ENCODE measurements around the gene CXCL12.

Gene CXCL12

DNA sequence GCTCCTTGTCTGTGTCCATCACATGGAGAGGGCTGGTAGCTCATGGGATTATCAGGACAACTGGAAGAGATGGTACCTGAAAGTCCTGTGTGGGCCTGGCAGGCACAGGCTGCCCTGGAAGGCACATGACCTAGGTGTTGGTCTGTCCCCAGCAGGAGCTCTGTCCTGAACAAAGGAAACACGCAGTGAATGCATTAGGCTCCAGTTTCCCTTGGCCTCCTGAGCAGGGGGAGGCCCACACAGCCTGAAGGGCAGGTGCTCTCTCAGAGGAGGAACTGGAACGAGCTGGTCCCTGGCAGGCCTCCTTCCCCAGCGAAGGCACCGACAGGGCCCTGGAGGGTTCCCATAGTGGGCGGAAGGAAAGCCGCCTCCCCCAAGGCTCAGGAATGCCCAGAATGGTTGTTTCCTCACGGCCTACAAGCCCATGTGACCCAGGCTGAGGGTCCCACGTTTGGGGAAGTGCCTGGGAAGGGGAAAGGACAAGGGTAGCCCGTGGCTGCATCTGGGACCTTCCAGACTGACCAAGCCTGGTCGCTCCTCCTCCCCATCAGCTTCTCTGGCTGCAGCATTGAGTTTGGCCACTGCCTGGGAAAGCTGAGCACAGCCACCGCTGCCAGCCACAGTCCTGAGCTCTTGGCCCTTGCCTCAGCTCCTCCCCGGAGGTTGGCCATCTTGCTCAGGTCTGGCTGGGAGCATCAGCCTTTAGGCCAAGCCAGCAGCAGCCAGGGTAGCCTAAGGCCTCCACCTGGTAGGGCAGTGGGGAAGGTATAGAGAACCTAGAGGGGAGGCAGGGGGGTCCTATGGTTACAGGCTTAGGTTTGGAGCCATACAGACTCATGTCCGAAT lies 21.8 kb downstream of the CXCL12 start:
- DNase-seq, result no peak

DNA sequence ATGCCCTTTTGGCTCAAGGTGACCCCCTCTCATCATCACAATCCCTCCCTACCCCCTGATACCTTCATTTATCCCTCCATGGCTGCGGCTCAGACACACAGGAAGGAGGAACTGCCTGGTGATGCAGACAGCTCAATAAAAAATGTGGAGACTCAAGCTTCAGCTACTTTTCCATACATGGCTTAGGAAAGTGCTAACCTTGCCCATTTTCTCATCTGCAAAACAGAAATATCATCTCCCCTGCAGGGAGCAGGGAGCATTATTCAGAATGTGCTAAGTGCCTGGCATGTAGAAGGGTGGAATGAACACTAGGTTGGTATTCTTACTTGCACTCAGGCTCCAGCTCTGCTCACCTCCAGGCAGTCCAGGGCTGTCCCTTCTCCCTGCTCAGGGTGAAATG lies 23.8 kb downstream of the CXCL12 start:
- no peak for DNase-seq

DNA sequence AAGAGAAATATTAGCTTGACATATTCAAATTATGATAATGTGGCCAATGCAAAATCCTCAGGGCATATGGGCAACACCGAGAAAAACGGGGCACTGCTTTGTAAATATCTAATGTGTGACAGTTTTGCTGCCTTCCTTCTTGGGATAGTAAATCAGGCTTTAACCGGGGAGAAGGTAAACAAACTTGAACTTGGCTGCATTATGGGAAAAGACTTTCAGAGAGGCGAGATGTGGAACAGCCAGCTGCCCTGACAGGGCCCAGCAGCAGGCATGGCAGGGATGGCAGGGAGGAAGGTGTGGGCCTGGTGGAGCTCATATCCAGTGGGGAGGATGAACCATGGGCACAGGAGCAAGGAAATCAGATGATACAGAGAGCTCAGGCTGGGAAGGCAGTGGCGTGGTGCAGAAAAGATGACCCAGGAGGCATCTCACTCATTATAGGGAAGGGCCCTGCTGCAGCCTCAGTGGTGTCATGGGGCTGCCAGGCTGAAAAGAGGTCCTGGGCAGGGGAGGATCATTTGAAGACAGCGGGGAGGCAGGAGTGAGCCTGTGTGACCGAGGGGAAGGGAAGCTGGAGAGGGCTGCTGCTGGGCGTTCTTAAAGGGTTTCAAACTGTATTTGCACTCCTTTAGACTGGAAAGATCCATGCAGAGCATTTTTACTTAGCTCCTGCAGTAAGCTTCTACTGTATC lies 26.7 kb downstream of the CXCL12 start:
- no peak for DNase-seq

DNA sequence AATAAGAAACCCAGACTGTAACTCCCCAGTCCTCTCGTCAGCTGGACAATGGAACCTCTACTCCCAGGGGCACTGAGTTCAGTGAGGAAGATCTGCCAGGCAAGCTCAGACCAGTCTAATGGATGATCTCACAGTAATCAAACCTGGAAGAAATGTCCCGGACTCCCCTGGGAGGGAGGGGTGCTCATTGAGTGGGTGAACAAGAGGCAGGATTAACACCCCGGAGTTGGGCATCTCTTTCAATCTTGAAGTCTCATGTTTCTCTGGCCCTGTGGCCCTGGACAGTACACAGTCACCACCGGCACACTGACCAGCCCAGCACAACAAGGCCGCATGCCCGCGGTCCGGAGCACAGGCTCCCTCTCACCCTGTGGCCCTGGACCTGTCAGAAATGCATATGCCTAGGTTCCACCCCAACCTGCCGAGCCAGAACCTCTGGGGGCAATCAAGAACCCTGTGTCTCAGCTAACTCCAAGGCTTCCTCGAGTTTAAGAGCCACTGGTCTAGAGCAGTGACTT lies 27.8 kb downstream of the CXCL12 start:
- no peak for DNase-seq

DNA sequence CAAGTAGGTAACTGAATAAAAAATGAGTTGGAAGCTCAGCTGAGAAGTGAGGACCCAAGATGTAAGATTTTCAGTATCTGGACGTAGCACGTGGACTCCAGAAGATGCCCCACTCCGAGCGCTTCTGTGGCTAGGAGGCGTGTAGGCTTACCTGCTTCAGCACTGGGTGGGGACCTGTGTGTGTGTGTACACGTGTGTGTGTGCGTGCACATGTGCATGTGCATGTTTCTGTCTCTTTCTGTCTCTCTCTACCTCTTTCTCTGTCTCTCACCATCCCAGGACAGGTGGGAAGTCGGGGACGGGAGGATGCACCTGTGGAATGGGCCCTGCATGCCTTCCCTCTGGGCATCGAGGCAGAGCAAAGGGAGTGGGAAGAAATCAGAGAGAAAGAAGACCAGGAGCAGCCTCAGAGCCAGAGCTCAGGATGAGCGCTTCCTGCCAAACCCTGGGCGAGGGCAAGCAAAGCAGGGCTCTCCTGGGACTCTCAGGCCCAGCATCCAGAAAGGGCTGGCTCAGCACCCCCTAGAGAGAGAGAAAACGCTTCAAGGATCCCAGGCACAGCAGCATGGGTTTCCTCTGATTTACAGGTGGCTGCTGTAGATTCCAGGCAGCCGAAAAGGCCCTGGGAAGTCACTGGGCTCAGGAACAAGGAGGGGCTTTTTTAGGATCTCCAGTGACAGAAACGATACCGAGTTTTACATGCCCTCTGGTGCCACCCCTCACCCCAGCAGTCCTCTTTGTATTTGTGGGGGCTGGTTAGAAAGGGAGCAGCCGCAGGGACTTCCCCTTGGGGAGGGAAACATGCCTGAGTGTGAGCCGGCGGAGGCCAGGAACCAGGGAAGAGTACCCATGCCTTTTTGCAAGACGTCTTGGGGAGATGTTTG lies 28.5 kb downstream of the CXCL12 start:
- DNase-seq, result no peak

DNA sequence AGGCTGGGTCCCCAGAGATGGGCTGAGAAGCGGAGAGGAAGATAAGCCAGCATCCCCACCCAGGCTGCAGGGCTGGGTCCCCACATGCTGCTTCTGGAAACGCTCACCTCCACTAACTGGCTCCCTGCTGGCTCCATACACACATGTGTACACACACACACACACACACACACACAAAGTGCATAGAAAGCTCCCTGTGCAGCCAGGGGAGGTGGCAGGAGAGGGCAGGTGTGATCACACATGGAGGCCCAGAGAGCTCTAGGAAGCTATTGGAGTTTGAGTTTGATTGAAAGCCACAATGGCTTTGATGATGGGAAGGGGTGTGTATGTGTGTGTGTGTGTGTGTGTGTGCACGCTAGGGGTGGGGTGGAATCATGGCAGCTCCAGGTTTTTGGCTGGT lies 29.3 kb downstream of the CXCL12 start:
- DNase-seq, result no peak

GRCh38 chr10:44354771-44355170 lies 30.1 kb downstream of the CXCL12 start:
- DNase-seq, result no peak

- no peak for DNase-seq
Measured at GRCh38 chr10:44353721-44354120, 31.2 kb downstream of the CXCL12 start.

DNA sequence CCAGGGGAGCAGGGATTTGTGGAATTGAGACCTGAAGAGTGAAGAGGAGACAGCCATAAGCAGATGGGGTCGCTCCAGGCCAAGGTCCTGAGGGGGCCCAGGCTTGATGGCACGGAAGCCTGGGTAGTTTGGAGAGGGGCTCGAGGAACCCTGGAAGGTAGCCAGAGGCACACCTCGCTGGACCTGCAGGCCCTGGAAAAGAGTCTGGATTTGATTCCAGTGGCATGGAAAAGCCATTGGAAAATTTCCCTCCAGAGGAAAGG lies 31.8 kb downstream of the CXCL12 start:
- DNase-seq, result no peak

- DNase-seq, result no peak
Measured at GRCh38 chr10:44352316-44353127, 32.4 kb downstream of the CXCL12 start.

DNA sequence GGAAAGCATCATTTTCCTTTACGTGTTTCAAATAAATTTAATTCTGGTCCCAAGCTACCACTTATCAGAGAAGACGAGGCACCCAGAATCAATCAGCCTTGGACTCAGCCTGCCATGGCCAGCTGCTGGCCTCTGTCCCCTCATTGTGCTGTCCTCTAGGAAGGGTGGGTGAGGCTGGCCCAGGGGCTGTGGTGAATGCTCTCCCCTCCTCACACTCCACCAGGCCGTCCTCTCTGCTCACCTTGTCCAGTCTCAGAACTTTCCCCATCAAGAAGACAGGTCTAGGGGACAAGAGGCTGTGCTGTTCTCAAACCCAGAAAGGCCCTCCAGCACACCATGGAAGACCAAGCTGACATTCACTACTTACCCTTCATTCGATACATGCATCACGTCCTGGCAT lies 36.4 kb downstream of the CXCL12 start:
- DNase-seq, result no peak

- no peak for DNase-seq
Measured at GRCh38 chr10:44347609-44348400, 37.1 kb downstream of the CXCL12 start.

- DNase-seq, result no peak
Measured at GRCh38 chr10:44344727-44345126, 40.2 kb downstream of the CXCL12 start.

DNA sequence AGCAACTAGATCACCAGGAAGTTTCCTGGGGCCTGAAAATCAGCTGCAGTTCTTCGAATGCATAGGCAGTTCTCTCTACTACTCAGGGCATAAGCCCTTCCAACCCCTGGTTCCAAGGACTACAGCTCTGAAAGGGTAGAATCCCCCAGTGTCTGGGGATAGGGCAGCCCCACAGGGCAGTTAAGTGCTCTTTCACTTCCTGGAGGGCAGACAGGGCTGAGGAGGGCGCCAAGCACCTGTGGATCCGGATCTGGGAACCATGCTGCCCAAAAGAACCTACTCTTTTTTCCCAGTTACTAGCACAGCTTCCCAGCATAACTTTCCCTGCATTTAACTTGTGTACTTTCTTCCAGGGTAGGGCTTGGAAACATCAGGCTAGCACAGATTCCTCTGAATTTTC lies 41.1 kb downstream of the CXCL12 start:
- DNase-seq, result no peak

DNA sequence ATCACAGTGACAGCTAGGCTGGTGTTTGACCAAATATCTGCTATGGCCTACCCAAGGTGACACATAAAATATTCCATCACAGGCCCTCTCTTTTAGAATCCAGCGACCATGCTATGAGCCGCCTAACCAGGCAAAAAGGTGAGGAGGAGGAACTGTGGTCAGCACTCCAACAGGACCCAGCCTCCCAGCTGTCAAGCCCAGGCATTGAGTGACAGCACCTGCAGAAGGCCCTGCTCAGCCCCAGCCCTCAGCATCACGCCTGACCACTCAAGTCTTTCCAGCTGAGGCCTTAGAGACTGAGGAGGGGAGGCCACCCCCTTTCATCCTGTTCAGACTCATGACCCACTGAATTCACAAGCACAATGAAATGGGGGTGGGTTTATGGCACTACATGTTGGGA lies 43.0 kb downstream of the CXCL12 start:
- DNase-seq, result no peak

DNA sequence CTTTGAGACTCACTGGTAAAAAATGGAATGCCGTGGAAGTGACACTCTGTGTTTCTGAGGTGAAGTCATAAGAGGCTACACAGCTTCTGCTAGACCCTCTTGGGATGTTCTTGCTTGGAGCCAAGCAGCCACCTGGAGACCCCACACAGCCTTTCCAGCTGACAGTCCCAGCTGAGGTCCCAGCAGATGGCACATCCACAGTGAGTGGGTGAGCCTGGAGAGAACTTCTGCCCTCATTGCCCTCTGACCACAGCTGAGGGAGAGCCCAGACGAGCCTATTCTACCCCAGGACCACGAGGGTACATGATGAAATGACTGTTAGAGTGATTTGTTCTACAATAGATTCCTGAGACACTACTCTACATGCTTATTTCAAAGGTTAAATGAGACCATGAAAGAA lies 44.3 kb downstream of the CXCL12 start:
- DNase-seq, result no peak

DNA sequence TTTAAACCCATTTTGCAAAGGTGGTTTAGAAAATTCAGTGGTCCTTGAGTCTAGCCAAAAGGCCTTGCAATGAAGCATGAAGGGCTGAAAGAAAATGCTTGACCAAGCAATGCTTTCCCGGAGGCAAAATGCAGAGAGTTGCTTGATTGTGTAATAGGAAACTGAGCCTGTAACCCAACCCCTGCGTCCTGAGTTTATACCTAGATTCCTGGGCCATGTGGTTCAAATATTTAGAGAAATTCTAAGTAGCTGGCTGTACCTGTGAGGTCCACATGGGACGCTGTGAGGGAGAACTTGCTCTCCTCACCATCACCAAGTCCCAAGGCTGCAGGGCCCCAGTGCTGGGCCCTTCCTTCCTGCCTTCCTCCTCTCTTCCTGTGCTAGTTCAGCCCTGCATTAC lies 45.7 kb downstream of the CXCL12 start:
- no peak for DNase-seq

DNA sequence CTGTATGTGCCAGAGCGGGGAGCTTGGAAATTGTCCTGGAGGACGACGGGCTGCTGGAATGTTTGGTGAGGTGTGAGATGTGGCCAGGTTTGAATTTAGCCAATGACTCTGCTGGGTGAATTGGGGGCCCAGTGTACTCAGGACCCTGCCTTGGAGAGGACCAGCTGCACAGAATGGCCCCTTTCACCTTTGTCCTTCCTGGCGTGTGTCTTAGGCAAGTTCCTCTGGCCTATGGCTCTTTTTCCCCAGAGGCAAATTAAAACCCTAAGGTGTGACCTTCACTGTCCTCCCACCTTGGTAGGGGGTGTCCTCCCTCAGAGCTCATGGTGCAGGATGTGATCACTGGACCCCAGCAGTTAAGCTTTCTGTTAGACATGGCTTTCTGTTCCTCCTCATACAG lies 47.8 kb downstream of the CXCL12 start:
- DNase-seq, result no peak

- no peak for DNase-seq
Measured at GRCh38 chr10:44335330-44336021, 49.4 kb downstream of the CXCL12 start.

- DNase-seq, result no peak
Measured at GRCh38 chr10:44334621-44335184, 50.2 kb downstream of the CXCL12 start.

- no peak for DNase-seq
Measured at GRCh38 chr10:44334091-44334490, 50.8 kb downstream of the CXCL12 start.
